Retinal pigment epithelial cell (primary cell): Measurements from ENCODE around the gene B4GALT2.

Experiments
- DNase-seq: peaks from one replicate; pipeline ENCODE4 v3.0.0-alpha.2; 2010; ENCODE audit warnings: low read depth
- H3K4me3 ChIP-seq: 2 replicates; pipeline ENCODE4 v1.5.1; 2011; ENCODE audit warnings: mild to moderate bottlenecking, low read length, control low read depth, moderate library complexity
- CTCF ChIP-seq: conservative IDR thresholded peaks from 2 replicates; pipeline ENCODE4 v1.5.1; 2011; ENCODE audit warnings: low read depth, low read length, control low read depth, inconsistent platforms

The B4GALT2 gene

GRCh38 chr1:43954036-43954435 lies 25.0 kb upstream of the B4GALT2 start:
- TF ChIP-seq CTCF: no peak
- no peak overlapping the region for H3K4me3 ChIP-seq
- DNase-seq: no peak

- H3K4me3 ChIP-seq: no peak overlapping the region
- no peak for TF ChIP-seq CTCF
- DNase-seq: no peak
Measured at GRCh38 chr1:43956234-43956633, 22.8 kb upstream of the B4GALT2 start.

GRCh38 chr1:43957407-43958040 lies 21.5 kb upstream of the B4GALT2 start:
- H3K4me3 ChIP-seq: no peak overlapping the region
- no peak for TF ChIP-seq CTCF
- DNase-seq: no peak

GRCh38 chr1:43958351-43959255 lies 20.4 kb upstream of the B4GALT2 start:
- DNase-seq: no peak
- no peak overlapping the region for H3K4me3 ChIP-seq
- TF ChIP-seq CTCF: no peak

- no peak overlapping the region for H3K4me3 ChIP-seq
- TF ChIP-seq CTCF: no peak
- no peak for DNase-seq
Measured at GRCh38 chr1:43960798-43961197, 18.2 kb upstream of the B4GALT2 start.

- DNase-seq: no peak
- TF ChIP-seq CTCF: no peak
- H3K4me3 ChIP-seq: no peak overlapping the region
Measured at GRCh38 chr1:43961692-43962091, 17.3 kb upstream of the B4GALT2 start.

GRCh38 chr1:43962324-43962723 lies 16.7 kb upstream of the B4GALT2 start:
- H3K4me3 ChIP-seq: no peak overlapping the region
- no peak for DNase-seq
- TF ChIP-seq CTCF: no peak
